ENCODE data around the gene ST3GAL2.
"Not testable (repeated sequence)": the region's sequence is repeated elsewhere in the genome, so short reads cannot be mapped to it uniquely, and the experiment has no call there.

Gene ST3GAL2

GRCh38 chr16:70380919-70381603, 57.8 kb downstream of the ST3GAL2 start:
- peak; percentile 97 for DNase-seq

GRCh38 chr16:70380248-70380918, 58.5 kb downstream of the ST3GAL2 start:
- peak; percentile 87 for DNase-seq

GRCh38 chr16:70378869-70379493, 59.9 kb downstream of the ST3GAL2 start:
- DNase-seq = no peak

- no peak for DNase-seq
Measured at GRCh38 chr16:70377782-70378181, 61.1 kb downstream of the ST3GAL2 start.

- DNase-seq = no peak
Measured at GRCh38 chr16:70375636-70376611, 63.0 kb downstream of the ST3GAL2 start.

- DNase-seq = no peak
Measured at GRCh38 chr16:70374213-70374612, 64.7 kb downstream of the ST3GAL2 start.

- DNase-seq = no peak
Measured at GRCh38 chr16:70372921-70373728, 65.8 kb downstream of the ST3GAL2 start.

- DNase-seq = no peak
Measured at GRCh38 chr16:70370924-70371323, 68.0 kb downstream of the ST3GAL2 start.

GRCh38 chr16:70370145-70370544, 68.8 kb downstream of the ST3GAL2 start:
- peak; percentile 36 for DNase-seq

- DNase-seq = no peak
Measured at GRCh38 chr16:70364399-70364798, 74.5 kb downstream of the ST3GAL2 start.

- no peak for DNase-seq
Measured at GRCh38 chr16:70359552-70359951, 79.3 kb downstream of the ST3GAL2 start.

- DNase-seq = no peak
Measured at GRCh38 chr16:70349783-70350182, 89.1 kb downstream of the ST3GAL2 start.

- DNase-seq = no peak
Measured at GRCh38 chr16:70348991-70349390, 89.9 kb downstream of the ST3GAL2 start.

- no peak for DNase-seq
Measured at GRCh38 chr16:70345840-70346239, 93.1 kb downstream of the ST3GAL2 start.

- DNase-seq = no peak
Measured at GRCh38 chr16:70342016-70342415, 96.9 kb downstream of the ST3GAL2 start.

- DNase-seq = no peak
Measured at GRCh38 chr16:70341600-70341999, 97.3 kb downstream of the ST3GAL2 start.

- DNase-seq = no peak
Measured at GRCh38 chr16:70337814-70338213, 101.1 kb downstream of the ST3GAL2 start.

GRCh38 chr16:70332728-70333127, 106.2 kb downstream of the ST3GAL2 start:
- not testable (repeated sequence) for DNase-seq

- DNase-seq = peak; percentile 15
Measured at GRCh38 chr16:70331588-70332358, 107.1 kb downstream of the ST3GAL2 start.

- DNase-seq = no peak
Measured at GRCh38 chr16:70331091-70331490, 107.8 kb downstream of the ST3GAL2 start.
